Testis (tissue), 2 donors: Measurements from ENCODE around the gene METTL13.

Source experiments
- POLR2A ChIP-seq: fragments of 450-650 bp; IDR thresholded peaks from one replicate; pipeline ENCODE4 v1.6.1; 2017; ENCODE audit warnings: antibody characterized with exemption, mild to moderate bottlenecking, moderate library complexity
- TF ChIP-seq, protein P1 (sequence below), 3 experiments: fragments of 450-650 bp in 2 of 3; fragments of 200-600 bp in 1 of 3; sonication (generic) in 1 of 3; IDR thresholded peaks; one replicate each; pipeline ENCODE4 v1.5.1; 2016 to 2019; ENCODE audit warnings: antibody characterized with exemption in 3 of 3, mild to moderate bottlenecking in 2 of 3, moderate library complexity in 1 of 3

DNA sequence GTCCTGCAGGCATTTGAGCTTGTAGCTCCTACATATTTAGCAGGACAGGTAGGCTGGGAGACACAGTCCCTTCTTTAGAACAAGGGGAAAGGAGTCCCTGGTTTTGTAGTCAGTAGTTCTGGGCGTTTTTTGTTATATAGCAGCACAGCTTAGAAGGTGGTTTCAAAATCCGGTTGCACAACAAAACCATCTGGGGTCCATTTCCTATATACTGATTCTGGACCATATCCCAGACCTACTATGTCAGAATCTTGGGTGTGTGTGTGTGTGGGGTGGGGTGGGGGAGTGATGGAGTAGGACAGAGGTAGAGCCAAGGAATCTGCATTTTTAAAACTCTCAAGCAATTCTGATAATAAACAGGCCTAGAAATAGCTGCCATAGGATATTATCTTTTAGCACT, 21.6 kb downstream of the METTL13 start:
- TF ChIP-seq, protein P1, sequence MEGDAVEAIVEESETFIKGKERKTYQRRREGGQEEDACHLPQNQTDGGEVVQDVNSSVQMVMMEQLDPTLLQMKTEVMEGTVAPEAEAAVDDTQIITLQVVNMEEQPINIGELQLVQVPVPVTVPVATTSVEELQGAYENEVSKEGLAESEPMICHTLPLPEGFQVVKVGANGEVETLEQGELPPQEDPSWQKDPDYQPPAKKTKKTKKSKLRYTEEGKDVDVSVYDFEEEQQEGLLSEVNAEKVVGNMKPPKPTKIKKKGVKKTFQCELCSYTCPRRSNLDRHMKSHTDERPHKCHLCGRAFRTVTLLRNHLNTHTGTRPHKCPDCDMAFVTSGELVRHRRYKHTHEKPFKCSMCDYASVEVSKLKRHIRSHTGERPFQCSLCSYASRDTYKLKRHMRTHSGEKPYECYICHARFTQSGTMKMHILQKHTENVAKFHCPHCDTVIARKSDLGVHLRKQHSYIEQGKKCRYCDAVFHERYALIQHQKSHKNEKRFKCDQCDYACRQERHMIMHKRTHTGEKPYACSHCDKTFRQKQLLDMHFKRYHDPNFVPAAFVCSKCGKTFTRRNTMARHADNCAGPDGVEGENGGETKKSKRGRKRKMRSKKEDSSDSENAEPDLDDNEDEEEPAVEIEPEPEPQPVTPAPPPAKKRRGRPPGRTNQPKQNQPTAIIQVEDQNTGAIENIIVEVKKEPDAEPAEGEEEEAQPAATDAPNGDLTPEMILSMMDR (IDR thresholded peaks at IDR 0.05), result no peak
- TF ChIP-seq POLR2A, result no peak
